Keratinocyte (primary cell): ENCODE results near the gene NLRP1.

ENCODE experiments used
- CTCF ChIP-seq, 3 experiments: IDR thresholded peaks in 1 of 3; conservative IDR thresholded peaks in 1 of 3; optimal IDR thresholded peaks in 1 of 3; 2 replicates in 2 of 3; 3 replicates in 1 of 3; pipeline versions ENCODE3 to v1.5.1; 2011; ENCODE audit warnings: low read length in 3 of 3, mild to moderate bottlenecking in 3 of 3, moderate library complexity in 2 of 3, control low read depth in 1 of 3, inconsistent platforms in 1 of 3; ENCODE audit not compliant: insufficient read depth in 2 of 3; ENCODE audit errors: extremely low read depth in 1 of 3
- EZH2 ChIP-seq: IDR thresholded peaks from one replicate; pipeline ENCODE4 v1.6.1; 2012; ENCODE audit warnings: inconsistent platforms, mild to moderate bottlenecking, low read length, moderate library complexity

- no peak for TF ChIP-seq CTCF (optimal IDR thresholded peaks at IDR 0.05 in 1 of 3, IDR thresholded peaks at IDR 0.05 in 1 of 3, conservative IDR thresholded peaks at IDR 0.05 in 1 of 3; ENCODE audit: extremely low read depth in 1 of 3, insufficient read depth in 2 of 3, low read length in 3 of 3)
- TF ChIP-seq EZH2, result no peak
Measured at GRCh38 chr17:5561736-5562571, 22.4 kb downstream of the NLRP1 start.
